GM21723 (cell line): ENCODE measurements around the gene EIF3A.
A peak's percentile ranks its signal among the peaks of the same experiment; 100 is the strongest.
"Not testable (repeated sequence)": the region's sequence is repeated elsewhere in the genome, so short reads cannot be mapped to it uniquely, and the experiment has no call there.

ENCODE experiments used
- ATAC-seq: cut with Tn5 transposase; IDR thresholded peaks from one replicate; pipeline ENCODE4 v1.9.1; 2021; ENCODE audit warnings: mild to moderate bottlenecking, moderate library complexity; ENCODE audit not compliant: unreplicated experiment

The EIF3A gene, protein sequence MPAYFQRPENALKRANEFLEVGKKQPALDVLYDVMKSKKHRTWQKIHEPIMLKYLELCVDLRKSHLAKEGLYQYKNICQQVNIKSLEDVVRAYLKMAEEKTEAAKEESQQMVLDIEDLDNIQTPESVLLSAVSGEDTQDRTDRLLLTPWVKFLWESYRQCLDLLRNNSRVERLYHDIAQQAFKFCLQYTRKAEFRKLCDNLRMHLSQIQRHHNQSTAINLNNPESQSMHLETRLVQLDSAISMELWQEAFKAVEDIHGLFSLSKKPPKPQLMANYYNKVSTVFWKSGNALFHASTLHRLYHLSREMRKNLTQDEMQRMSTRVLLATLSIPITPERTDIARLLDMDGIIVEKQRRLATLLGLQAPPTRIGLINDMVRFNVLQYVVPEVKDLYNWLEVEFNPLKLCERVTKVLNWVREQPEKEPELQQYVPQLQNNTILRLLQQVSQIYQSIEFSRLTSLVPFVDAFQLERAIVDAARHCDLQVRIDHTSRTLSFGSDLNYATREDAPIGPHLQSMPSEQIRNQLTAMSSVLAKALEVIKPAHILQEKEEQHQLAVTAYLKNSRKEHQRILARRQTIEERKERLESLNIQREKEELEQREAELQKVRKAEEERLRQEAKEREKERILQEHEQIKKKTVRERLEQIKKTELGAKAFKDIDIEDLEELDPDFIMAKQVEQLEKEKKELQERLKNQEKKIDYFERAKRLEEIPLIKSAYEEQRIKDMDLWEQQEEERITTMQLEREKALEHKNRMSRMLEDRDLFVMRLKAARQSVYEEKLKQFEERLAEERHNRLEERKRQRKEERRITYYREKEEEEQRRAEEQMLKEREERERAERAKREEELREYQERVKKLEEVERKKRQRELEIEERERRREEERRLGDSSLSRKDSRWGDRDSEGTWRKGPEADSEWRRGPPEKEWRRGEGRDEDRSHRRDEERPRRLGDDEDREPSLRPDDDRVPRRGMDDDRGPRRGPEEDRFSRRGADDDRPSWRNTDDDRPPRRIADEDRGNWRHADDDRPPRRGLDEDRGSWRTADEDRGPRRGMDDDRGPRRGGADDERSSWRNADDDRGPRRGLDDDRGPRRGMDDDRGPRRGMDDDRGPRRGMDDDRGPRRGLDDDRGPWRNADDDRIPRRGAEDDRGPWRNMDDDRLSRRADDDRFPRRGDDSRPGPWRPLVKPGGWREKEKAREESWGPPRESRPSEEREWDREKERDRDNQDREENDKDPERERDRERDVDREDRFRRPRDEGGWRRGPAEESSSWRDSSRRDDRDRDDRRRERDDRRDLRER (N-terminal part only)

GRCh38 chr10:119080521-119081259 is at the start of gene EIF3A:
Gene EIF3A (minus strand): TSS chr10:119080817. CDS start chr10:119080676, 141 bp downstream.
- ATAC-seq = peak; percentile 79

DNA sequence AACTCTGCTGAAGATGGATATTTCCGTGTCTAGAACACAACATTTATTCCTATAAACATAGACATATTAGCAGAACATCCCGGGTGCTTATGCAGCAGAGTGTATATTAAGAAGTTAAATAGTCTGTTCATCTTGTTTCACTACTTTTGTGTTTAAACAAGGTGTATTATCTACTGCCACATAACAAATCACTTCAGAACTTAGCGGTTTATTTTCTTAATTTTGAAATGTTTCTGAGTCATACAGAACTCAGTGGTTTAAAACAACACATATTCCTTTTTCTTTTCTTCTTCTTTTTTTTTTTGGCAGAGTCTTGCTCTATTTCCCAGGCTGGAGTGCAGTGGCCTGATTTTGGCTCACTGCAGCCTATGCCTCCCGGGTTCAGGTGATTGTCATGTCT is 49.1 kb upstream of the EIF3A start:
- ATAC-seq = no peak

- no peak for ATAC-seq
Measured at GRCh38 chr10:119125942-119126341, 45.3 kb upstream of the EIF3A start.

GRCh38 chr10:119120875-119121274 is 40.3 kb upstream of the EIF3A start:
- no peak for ATAC-seq

DNA sequence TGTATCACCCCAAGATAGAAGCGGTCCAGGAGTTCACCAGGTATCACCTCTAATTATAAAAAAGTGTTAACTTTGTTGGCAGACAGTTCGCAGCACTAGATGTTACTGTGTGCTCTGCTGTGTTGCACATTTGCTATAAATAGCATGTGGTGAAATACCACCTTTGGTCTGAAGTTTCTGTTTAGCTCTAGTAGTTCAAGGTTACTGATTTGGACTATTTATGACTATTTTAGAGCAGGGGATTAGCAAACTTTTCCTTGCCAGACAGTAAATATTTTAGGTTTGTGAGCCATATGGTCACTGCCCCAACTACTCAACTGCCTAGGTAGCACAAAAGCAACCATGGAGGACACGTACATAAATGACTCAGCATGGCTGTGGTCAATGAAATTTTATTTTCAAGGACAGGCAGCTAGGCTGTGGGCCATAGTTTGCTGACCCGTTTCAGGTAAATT is 39.8 kb upstream of the EIF3A start:
- ATAC-seq = peak; percentile 92

DNA sequence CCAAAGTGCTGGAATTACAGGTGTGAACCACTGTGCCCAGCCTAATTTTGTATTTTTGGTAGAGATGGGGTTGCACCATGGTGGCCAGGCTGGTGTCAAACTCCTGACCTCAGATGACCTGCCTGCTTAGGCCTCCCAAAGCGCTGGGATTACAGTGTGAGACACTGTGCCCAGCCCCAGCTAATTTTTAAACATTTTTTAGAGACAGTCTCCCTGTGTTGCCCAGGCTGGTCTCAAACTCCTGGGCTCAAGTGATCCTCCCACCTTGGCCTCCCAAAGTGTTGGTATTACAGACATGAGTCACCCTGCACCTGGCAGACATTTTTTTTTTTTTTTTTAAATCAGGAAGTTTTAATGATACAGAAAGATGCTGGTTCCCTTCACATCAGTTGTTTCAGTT is 38.8 kb upstream of the EIF3A start:
- no peak for ATAC-seq

DNA sequence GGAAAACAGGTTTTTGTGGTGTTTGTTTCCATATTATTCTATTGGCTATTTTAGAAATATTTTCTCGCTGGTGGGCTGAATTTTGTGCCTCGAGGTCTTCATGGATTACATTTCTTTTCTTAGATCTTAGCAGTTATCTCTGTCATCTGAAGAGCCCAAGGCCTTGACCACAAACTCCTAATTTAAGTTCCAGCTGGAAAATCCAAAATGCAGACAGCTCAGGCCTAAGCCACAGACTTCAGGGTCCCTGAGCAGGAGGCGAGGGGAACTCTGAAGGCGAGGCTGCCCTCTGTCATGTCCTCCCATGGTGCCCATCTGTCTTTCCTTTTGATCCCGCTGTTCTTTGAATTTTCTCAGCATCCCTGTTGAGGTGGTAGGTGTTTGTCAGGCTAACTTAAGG is 37.6 kb upstream of the EIF3A start:
- no peak for ATAC-seq

GRCh38 chr10:119116326-119116951 is 35.8 kb upstream of the EIF3A start:
- ATAC-seq = no peak

DNA sequence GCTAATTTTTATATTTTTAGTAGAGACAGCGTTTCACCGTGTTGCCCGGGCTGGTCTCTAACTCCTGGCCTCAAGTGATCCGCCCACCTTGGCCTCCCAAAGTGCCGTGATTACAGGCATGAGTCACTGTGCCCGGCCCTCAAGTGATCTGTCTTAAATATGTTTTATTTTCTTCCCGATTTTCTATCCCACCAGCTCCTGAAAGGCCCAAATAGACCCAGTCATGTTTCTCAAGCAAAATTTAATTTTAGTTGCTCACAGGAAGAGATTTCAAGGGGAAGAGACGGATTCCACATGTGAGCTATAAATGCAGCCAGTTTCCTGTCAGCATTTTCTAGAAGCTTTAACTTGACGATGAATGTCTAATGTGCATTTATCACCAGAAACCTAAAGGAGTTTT is 35.3 kb upstream of the EIF3A start:
- ATAC-seq = no peak

DNA sequence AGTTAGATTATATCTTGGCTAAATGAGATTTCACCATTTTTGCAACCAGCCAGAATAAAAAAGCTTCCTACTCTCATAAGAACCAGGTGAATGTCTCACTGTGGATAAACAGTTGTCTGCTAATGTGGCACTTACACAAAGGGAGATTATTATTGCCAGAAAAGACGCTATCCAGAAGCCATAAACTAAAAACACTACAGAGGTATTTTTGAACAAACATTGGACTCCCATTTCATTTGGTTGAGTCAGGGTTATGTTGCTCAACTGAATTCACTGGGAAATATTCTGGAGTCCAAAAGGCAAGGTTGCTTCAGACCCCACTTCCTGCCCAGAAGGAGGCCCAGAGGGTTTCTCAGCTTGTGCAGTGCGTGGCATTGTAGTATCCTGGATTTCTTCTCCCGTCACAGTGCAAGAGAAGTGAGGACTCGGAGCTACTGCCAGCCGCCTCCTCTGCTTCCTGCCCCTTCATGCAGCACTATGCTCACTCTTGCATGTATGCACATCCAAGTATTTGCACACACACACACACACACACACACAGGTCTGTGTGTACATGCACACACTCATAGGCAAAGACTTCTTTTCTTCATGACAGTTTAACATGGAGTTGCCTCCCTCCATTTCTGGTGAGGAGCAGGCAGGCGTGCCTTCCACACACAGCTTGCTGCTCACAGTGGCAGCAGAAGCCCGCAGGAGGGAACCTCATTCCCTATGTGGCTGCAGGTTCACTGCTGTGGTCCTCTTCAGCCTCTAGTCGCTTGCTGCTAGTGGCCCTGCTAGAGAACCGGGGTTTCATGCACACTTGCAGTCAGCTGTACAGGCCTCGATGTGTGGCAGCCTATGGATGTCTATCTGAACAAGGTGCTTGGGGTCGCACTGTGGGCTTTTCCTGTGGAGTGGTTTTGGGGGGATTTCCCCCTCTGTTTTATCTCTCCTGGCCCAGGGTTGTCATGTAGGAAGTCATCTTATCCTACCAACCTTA is 33.4 kb upstream of the EIF3A start:
- no peak for ATAC-seq

DNA sequence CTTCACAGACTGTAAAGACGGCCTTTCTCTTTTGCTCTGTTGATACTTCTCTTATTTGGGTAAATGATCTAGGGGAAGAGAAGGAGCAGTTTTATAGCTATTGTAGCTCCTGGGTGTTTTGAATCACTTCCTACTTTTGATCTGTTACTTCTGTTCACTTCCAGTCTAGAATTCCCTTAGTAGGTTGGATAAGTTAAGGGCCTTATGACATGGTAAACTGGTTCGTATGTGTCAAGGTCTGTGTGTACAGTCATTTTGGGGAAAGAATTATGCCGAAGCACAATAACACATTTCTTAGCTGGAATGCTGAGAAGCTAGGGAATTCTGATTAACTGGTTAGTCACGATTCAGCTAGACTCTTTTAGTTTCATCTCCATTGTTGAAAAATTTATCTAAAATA is 31.4 kb upstream of the EIF3A start:
- ATAC-seq = no peak

DNA sequence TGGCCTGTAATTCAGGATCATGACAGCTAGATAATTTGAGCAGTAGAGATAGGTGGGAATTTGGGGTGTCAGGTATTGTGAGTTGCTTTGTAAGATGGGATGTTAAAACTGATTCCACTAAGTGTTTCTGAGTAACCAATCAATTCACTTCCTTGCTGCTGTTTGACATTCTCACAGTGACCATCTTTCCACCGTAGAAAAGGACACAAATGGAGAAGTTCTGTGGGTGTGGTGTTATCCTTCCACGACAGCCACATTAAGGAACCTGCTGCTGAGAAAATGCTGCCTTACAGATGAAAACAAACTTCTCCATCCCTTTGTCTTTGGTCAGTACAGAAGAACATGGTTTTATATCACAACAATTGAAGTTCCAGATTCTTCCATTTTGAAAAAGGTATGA is 27.2 kb upstream of the EIF3A start:
- not testable (repeated sequence) for ATAC-seq

- not testable (repeated sequence) for ATAC-seq
Measured at GRCh38 chr10:119107106-119107505, 26.5 kb upstream of the EIF3A start.

DNA sequence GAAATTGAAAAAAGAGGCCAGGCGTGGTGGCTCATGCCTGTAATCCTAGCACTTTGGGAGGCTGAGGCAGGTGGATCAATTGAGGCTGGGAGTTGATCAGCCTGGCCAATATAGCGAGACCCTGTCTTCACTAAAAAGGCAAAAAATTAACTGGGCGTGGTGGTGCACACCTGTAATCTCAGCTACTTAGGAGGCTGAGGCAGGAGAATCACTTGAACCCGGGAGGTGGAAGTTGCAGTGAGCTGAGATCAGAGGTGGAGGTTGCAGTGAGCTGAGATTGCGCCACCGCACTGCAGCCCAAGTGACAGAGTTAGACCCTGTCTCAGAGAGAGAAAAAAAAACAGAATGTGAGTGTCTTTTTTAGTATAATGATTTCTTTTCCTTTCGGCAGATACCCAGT is 25.3 kb upstream of the EIF3A start:
- ATAC-seq = not testable (repeated sequence)

GRCh38 chr10:119105155-119105554 is 24.5 kb upstream of the EIF3A start:
- no peak for ATAC-seq

- no peak for ATAC-seq
Measured at GRCh38 chr10:119104654-119105015, 24.0 kb upstream of the EIF3A start.

GRCh38 chr10:119103903-119104653 is 23.5 kb upstream of the EIF3A start, which contains the start of gene DENND10:
Gene DENND10 (plus strand): TSS chr10:119104113. CDS start chr10:119104143, 30 bp downstream.
- peak; percentile 88 for ATAC-seq
